ENCODE results near the gene ALAS1. TPM values are rescaled to one million over a fixed set of nuclear protein-coding genes. Genes with fewer than 3 reads are reported as not detected.

The ALAS1 gene
- total and polyA plus RNA-seq, 2 experiments from 2014 or later, result 30.4 to 33.9 TPM

- Histone ChIP-seq H3K4me1 (ENCODE audit: insufficient read depth) (no peaks in the 10 kb centered on the region), H4K20me1 (ENCODE audit: insufficient read depth) (no peaks in the 10 kb centered on the region), H3K27ac (no peak overlapping the region), H3K36me3 (ENCODE audit: low read depth) (no peaks in the 10 kb centered on the region), H3K79me2 (ENCODE audit: insufficient read depth) (no peaks in the 10 kb centered on the region), H3K4me2 (ENCODE audit: unreplicated experiment) (no peak overlapping the region), H3K9me2 (ENCODE audit: insufficient read depth) (no peaks in the 10 kb centered on the region), H3K9ac (no peak overlapping the region), H3F3A (ENCODE audit: insufficient read depth) (0 out of 2 replicates have a peak, but pooled peaks cover 7% of the 10 kb centered on the region), H3K27me3 (replicated peaks; ENCODE audit: insufficient read depth) (no peaks in the 10 kb centered on the region), H3K4me3 (no peak overlapping the region), H2AFZ (no peak overlapping the region), H3K9me3 (ENCODE audit: low read depth) (no peaks in the 10 kb centered on the region)
- WGBS, 2 experiments (ENCODE audit: low coverage in 1 of 2, low lambda C conversion rate in 2 of 2, missing lambda C conversion rate in 2 of 2), result 69 to 86% methylated on average over 6 to 7 of the region's 7 CpGs
- TF ChIP-seq EZH2 (IDR thresholded peaks at IDR 0.05; ENCODE audit: insufficient read depth, poor library complexity, severe bottlenecking) (no peak), EZH2phosphoT487 (IDR thresholded peaks at IDR 0.05; ENCODE audit: insufficient read depth, low read depth) (no peak)
- no peak for DNase-seq
- in situ Hi-C loops (cut with MboI), result no loop called here
These were observed 14.0 kb upstream of the ALAS1 start for GRCh38 chr3:52183786-52184445.

GRCh38 chr3:52184690-52185089 is 13.3 kb upstream of the ALAS1 start:
- TF ChIP-seq EZH2 (IDR thresholded peaks at IDR 0.05; ENCODE audit: insufficient read depth, poor library complexity, severe bottlenecking), result no peak
- TF ChIP-seq EZH2phosphoT487 (IDR thresholded peaks at IDR 0.05; ENCODE audit: insufficient read depth, low read depth), result no peak
- Histone ChIP-seq H3F3A (ENCODE audit: insufficient read depth) (0 out of 2 replicates have a peak, but pooled peaks cover 7% of the 10 kb centered on the region), H3K4me1 (ENCODE audit: insufficient read depth) (no peaks in the 10 kb centered on the region; the same call in 1 of the 2 replicates), H3K27me3 (replicated peaks; ENCODE audit: insufficient read depth) (no peaks in the 10 kb centered on the region), H3K9me2 (ENCODE audit: insufficient read depth) (no peaks in the 10 kb centered on the region), H3K9me3 (ENCODE audit: low read depth) (no peaks in the 10 kb centered on the region), H3K9ac (no peak overlapping the region), H3K4me3 (no peak overlapping the region), H3K27ac (no peak overlapping the region), H3K36me3 (ENCODE audit: low read depth) (no peaks in the 10 kb centered on the region), H4K20me1 (ENCODE audit: insufficient read depth) (no peaks in the 10 kb centered on the region), H3K4me2 (ENCODE audit: unreplicated experiment) (no peak overlapping the region), H2AFZ (no peak overlapping the region), H3K79me2 (ENCODE audit: insufficient read depth) (no peaks in the 10 kb centered on the region)
- in situ Hi-C loops (cut with MboI), result no loop called here
- DNase-seq, result no peak
- WGBS, 2 experiments (ENCODE audit: low coverage in 1 of 2, low lambda C conversion rate in 2 of 2, missing lambda C conversion rate in 2 of 2), result 78 to 83% methylated on average over 8 of the region's 8 CpGs

GRCh38 chr3:52185311-52185710 is 12.6 kb upstream of the ALAS1 start:
- no peak overlapping the region for H3K4me2 ChIP-seq (ENCODE audit: unreplicated experiment)
- no peaks in the 10 kb centered on the region for H3K9me2 ChIP-seq (ENCODE audit: insufficient read depth)
- no peak overlapping the region for H3K9ac ChIP-seq
- 0 out of 2 replicates have a peak, but pooled peaks cover 7% of the 10 kb centered on the region for H3F3A ChIP-seq (ENCODE audit: insufficient read depth)
- 89 to 95% methylated on average over 6 of the region's 6 CpGs for WGBS, 2 experiments (ENCODE audit: low coverage in 1 of 2, low lambda C conversion rate in 2 of 2, missing lambda C conversion rate in 2 of 2)
- TF ChIP-seq EZH2phosphoT487 (IDR thresholded peaks at IDR 0.05; ENCODE audit: insufficient read depth, low read depth), result no peak
- no peak for TF ChIP-seq EZH2 (IDR thresholded peaks at IDR 0.05; ENCODE audit: insufficient read depth, poor library complexity, severe bottlenecking)
- no peaks in the 10 kb centered on the region for H3K79me2 ChIP-seq (ENCODE audit: insufficient read depth)
- H4K20me1 ChIP-seq (ENCODE audit: insufficient read depth), result no peaks in the 10 kb centered on the region
- H3K27ac ChIP-seq, result no peak overlapping the region
- peaks cover 6% of the 10 kb centered on the region for H3K4me1 ChIP-seq (ENCODE audit: insufficient read depth)
- H3K36me3 ChIP-seq (ENCODE audit: low read depth), result no peaks in the 10 kb centered on the region
- no peaks in the 10 kb centered on the region for H3K9me3 ChIP-seq (ENCODE audit: low read depth)
- in situ Hi-C loops (cut with MboI), result no loop called here
- no peaks in the 10 kb centered on the region for H3K27me3 ChIP-seq (replicated peaks; ENCODE audit: insufficient read depth)
- no peak overlapping the region for H3K4me3 ChIP-seq
- H2AFZ ChIP-seq, result no peak overlapping the region
- no peak for DNase-seq

GRCh38 chr3:52185837-52186236 is 12.1 kb upstream of the ALAS1 start:
- WGBS, 2 experiments (ENCODE audit: low coverage in 1 of 2, low lambda C conversion rate in 2 of 2, missing lambda C conversion rate in 2 of 2), result 56 to 85% methylated on average over 3 of the region's 3 CpGs
- no peaks in the 10 kb centered on the region for H3K9me3 ChIP-seq (ENCODE audit: low read depth)
- H3K27me3 ChIP-seq (replicated peaks; ENCODE audit: insufficient read depth), result no peaks in the 10 kb centered on the region
- no peak overlapping the region for H3K4me2 ChIP-seq (ENCODE audit: unreplicated experiment)
- in situ Hi-C loops (cut with MboI), result no loop called here
- TF ChIP-seq EZH2 (IDR thresholded peaks at IDR 0.05; ENCODE audit: insufficient read depth, poor library complexity, severe bottlenecking) (no peak), EZH2phosphoT487 (IDR thresholded peaks at IDR 0.05; ENCODE audit: insufficient read depth, low read depth) (no peak)
- H3F3A ChIP-seq (ENCODE audit: insufficient read depth), result 0 out of 2 replicates have a peak, but pooled peaks cover 7% of the 10 kb centered on the region
- no peak overlapping the region for H3K27ac ChIP-seq
- H3K79me2 ChIP-seq (ENCODE audit: insufficient read depth), result no peaks in the 10 kb centered on the region
- peaks cover 11% of the 10 kb centered on the region for H3K4me1 ChIP-seq (ENCODE audit: insufficient read depth)
- no peak overlapping the region for H2AFZ ChIP-seq
- H3K4me3 ChIP-seq, result no peak overlapping the region
- no peaks in the 10 kb centered on the region for H3K9me2 ChIP-seq (ENCODE audit: insufficient read depth)
- no peak for DNase-seq
- no peak overlapping the region for H3K9ac ChIP-seq
- no peaks in the 10 kb centered on the region for H3K36me3 ChIP-seq (ENCODE audit: low read depth)
- H4K20me1 ChIP-seq (ENCODE audit: insufficient read depth), result no peaks in the 10 kb centered on the region
